Pancreas (tissue), 10 donors: ENCODE results near the gene USP48. TPM values are rescaled to one million over a fixed set of nuclear protein-coding genes. Genes with fewer than 3 reads are reported as not detected.
"Not testable (repeated sequence)": the region's sequence is repeated elsewhere in the genome, so short reads cannot be mapped to it uniquely, and the experiment has no call there.

Experiments used
- ATAC-seq, 4 donors: fragments of 200-7000 bp; cut with Tn5 transposase; one replicate each; pipeline versions ENCODE4 v1.8.0 to v1.9.1; 2020; ENCODE audit warnings: mild to moderate bottlenecking in 4 of 4, moderate library complexity in 4 of 4
- DNase-seq, 6 donors: peaks; one replicate each; pipeline ENCODE4 v3.0.0-alpha.2; 2020
- FAIRE-seq: peaks from 2 replicates; lab custom pipeline; 2012; peaks lifted over from hg19 to GRCh38; lab: Jason Lieb, UNC
- H3K27ac ChIP-seq, 4 donors: fragments of 200-600 bp; sonication (generic); 1 replicate in 3 of 4; 2 replicates in 1 of 4; pipeline versions ENCODE4 v1.5.0 to v1.8.0; 2020
- H3K27me3 ChIP-seq, 4 donors: fragments of 200-600 bp; one replicate each; pipeline ENCODE4 v1.8.0; 2021
- H3K36me3 ChIP-seq, 3 donors: fragments of 200-600 bp; sonication (generic) in 1 of 3; one replicate each; pipeline versions ENCODE4 v1.5.0 to v1.8.0; 2020 to 2021
- H3K4me1 ChIP-seq, 3 donors: fragments of 200-600 bp; one replicate each; pipeline ENCODE4 v1.8.0; 2021
- H3K4me3 ChIP-seq, 4 donors: fragments of 200-600 bp; sonication (generic) in 2 of 4; one replicate each; pipeline versions ENCODE4 v1.5.0 to v1.8.0; 2020 to 2021
- H3K9me3 ChIP-seq, 4 donors: fragments of 200-600 bp; one replicate each; pipeline ENCODE4 v1.8.0; 2021
- WGBS, 2 donors: extraction: QIAGEN DNeasy Blood & Tissue Kit; methylation state at CpG; one replicate each; pipeline ENCODE4 v1.1.7; 2013; 5-methylcytosine and 5-hydroxymethylcytosine counted together
- intact Hi-C, 3 donors: fragments of 100-400 bp; cut with DNase I; formaldehyde crosslinking; loops; one replicate each; pipeline versions ENCODE4 v1.11.1 to v1.14.2; 2022
- polyA plus RNA-seq, 2 donors: library from polyadenylated mRNA; stranded (reverse); fragments of 200-250 nt; gene quantifications; one replicate each; pipeline ENCODE4 v1.2.3, GENCODE V29; 2013
- total RNA-seq, 6 donors: library from RNA; stranded (reverse); fragmentation: NEBNext Ultra II Directional in 4 of 6; extraction: Animal tissue kit (Norgen Biotek cat#: 25700) in 4 of 6; gene quantifications; one replicate each; pipeline versions ENCODE4 v1.2.1 to v1.2.4, GENCODE V29; 2021 to 2023
- TF ChIP-seq, protein P1 (sequence below), 4 donors: fragments of 200-600 bp; sonication (generic) in 3 of 4; IDR thresholded peaks; one replicate each; pipeline versions ENCODE4 v1.5.0 to v1.8.0; 2021; ENCODE audit warnings: antibody characterized with exemption in 4 of 4
- donor health status: healthy with polysubstance abuse.
- donor health status: DM: no; HTN: no; CAD: no; lungs with moderate emphysema.
- donor health status: DM: no; HTN: no; CAD: no.
- donor health status: control.
- donor health status: control.
- donor health status: Bipolar disorder and iron deficiency.
- donor health status: DM: yes; HTN: yes; CAD: no.
- donor health status: DM: no; HTN: no; CAD: no.
- donor health status: DM: no; HTN: no; CAD: no.
- donor health status: DM: yes; HTN: yes; CAD: no.

The USP48 gene
- total and polyA plus RNA-seq, 8 donors = 14.9 to 30.6 (median 25.9) TPM

DNA sequence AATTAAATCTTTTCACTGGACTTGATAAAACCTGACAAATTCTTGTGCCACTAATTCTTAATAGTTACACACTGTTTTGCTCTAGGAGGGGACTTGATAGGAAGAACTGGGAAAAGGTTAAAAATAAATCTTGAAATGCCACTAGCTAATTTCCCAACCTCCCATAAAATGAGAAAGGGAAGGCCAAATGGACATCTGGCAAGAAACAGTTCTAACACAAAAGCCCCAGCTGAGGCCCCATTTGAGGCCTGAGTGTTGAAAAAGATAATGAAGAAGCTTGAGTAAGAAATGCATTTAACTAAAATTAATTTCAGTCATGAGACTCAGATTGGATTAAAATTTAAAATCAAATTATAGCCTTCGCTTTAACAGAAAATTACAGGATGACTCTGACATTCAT lies 102.6 kb downstream of the USP48 start:
- Histone ChIP-seq H3K36me3 (peaks cover 0 to 9% (median 0%) of the 10 kb centered on the region in 3 donors), H3K27me3 (no peaks in the 10 kb centered on the region), H3K4me3 (no peak overlapping the region), H3K9me3 (no peaks in the 10 kb centered on the region), H3K27ac (no peak overlapping the region), H3K4me1 (no peaks in the 10 kb centered on the region)
- no peak for ATAC-seq
- TF ChIP-seq, protein P1, sequence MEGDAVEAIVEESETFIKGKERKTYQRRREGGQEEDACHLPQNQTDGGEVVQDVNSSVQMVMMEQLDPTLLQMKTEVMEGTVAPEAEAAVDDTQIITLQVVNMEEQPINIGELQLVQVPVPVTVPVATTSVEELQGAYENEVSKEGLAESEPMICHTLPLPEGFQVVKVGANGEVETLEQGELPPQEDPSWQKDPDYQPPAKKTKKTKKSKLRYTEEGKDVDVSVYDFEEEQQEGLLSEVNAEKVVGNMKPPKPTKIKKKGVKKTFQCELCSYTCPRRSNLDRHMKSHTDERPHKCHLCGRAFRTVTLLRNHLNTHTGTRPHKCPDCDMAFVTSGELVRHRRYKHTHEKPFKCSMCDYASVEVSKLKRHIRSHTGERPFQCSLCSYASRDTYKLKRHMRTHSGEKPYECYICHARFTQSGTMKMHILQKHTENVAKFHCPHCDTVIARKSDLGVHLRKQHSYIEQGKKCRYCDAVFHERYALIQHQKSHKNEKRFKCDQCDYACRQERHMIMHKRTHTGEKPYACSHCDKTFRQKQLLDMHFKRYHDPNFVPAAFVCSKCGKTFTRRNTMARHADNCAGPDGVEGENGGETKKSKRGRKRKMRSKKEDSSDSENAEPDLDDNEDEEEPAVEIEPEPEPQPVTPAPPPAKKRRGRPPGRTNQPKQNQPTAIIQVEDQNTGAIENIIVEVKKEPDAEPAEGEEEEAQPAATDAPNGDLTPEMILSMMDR (IDR thresholded peaks at IDR 0.05) = no peak
- DNase-seq = no peak
- intact Hi-C loops = no loop called here
- 87 to 97% methylated on average over 1 of the region's 1 CpG for WGBS, 2 donors
- no peak for FAIRE-seq

DNA sequence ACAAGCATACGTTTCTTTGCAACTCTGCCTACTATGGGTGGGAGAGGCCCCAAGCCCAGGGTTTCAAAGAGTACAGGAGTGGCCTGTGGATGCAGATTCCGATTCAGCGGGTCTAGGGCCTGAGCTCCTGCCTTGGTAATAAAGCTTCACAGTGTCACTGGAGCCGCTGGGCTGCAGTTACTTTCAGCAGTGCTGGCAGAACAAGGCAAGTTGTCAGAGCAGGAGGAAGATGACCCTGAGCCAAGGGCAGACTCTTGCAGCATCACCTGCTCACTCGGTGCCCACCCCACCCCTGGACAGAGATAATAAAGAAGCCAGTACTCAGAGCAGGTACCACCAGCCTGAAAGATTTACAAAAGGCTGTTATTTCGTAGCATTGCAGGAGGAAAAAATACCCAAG lies 105.8 kb downstream of the USP48 start:
- intact Hi-C loops = no loop called here
- H3K36me3 ChIP-seq = peaks cover 0 to 9% (median 0%) of the 10 kb centered on the region in 3 donors
- H3K9me3 ChIP-seq = no peaks in the 10 kb centered on the region
- H3K4me1 ChIP-seq = peaks cover 0 to 13% (median 3%) of the 10 kb centered on the region in 3 donors
- WGBS, 2 donors = 88% methylated on average over 6 of the region's 6 CpGs
- no peak overlapping the region for H3K4me3 ChIP-seq
- TF ChIP-seq, protein P1 (IDR thresholded peaks at IDR 0.05) = no peak
- no peaks in the 10 kb centered on the region for H3K27me3 ChIP-seq
- H3K27ac ChIP-seq = no peak overlapping the region
- DNase-seq (no peak), FAIRE-seq (no peak), ATAC-seq (no peak)

DNA sequence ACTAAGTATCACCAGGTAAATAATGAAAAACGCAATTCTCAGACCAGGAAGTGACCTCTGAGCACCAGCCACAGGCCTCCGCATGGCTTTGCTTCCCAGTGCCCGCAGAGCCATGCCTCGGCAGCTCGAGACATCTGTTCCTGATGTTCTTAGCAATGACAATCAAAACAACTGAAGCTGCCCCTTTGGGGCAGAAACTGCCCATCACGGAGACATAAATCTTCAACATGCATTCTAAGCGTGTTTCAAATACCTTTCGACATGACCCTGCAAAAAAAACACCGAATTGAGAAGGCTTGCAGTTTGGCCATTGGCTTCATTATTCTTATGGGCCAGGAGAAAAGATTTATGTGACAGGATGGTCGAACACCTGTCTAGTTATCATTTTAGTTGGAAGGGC lies 108.0 kb downstream of the USP48 start:
- Histone ChIP-seq H3K4me3 (no peak overlapping the region), H3K27ac (no peak overlapping the region), H3K9me3 (no peaks in the 10 kb centered on the region), H3K27me3 (no peaks in the 10 kb centered on the region), H3K4me1 (peaks cover 0 to 13% (median 3%) of the 10 kb centered on the region in 3 donors), H3K36me3 (no peaks in the 10 kb centered on the region)
- TF ChIP-seq, protein P1 (IDR thresholded peaks at IDR 0.05) = no peak
- intact Hi-C loops = no loop called here
- FAIRE-seq (no peak), ATAC-seq (no peak), DNase-seq (no peak)
- 78 to 83% methylated on average over 10 of the region's 10 CpGs for WGBS, 2 donors

DNA sequence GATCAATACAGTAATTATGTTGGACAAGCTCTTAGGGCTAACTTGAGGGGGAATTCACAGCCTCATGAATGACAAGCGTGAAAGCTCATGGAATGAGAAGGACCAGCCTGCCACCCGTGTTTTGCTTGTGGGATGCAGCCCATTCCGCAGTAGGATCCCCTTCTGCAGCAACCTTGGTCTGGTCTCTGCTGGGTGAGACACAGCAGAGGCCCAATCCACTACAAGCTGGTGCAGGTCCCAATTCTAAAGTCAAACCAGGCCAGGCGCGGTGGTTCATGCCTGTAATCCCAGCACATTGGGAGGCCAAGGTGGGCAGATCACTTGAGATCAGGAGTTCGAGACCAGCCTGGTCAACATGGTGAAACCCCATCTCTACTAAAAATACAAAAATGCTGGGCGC lies 109.1 kb downstream of the USP48 start:
- intact Hi-C loops, H3K27me3 ChIP-seq, H3K9me3 ChIP-seq, DNase-seq, FAIRE-seq, ATAC-seq, H3K36me3 ChIP-seq, H3K4me3 ChIP-seq: not testable (repeated sequence)
- Histone ChIP-seq H3K4me1 (peaks cover under 1 to 16% (median 4%) of the 10 kb centered on the region in 3 donors), H3K27ac (peak overlapping the region in 3 of 4 donors; percentile 6 to 50 (median 35))
- WGBS, 2 donors = 88 to 96% methylated on average over 7 of the region's 7 CpGs

DNA sequence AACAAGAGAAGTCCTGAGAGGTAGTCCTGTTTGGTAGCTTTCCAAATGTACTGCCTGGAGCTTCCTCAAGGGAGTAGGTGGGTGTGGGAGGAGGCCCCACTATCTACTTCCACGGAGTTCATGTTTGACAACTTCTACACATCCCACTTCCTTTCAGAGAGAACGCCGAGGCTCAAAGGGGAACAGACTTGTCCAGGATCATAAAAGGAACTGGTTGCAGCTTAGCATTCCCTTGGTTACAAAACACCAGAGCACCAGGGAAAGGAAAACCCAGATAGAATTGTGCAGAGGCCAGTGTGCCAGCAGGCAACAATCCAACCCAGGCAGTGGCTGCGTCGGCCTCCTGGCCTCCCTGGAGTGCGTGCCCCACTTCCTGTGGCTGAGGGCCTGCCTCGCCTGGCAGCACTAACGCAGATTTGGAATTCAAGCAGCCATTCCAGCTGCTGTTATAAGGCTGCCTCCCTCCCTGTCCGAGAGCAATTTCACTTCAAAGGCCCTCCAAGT lies 109.6 kb downstream of the USP48 start:
- DNase-seq (peak in 3 of 6 donors; percentile 56 to 79 (median 69)), FAIRE-seq (no peak), ATAC-seq (peak; percentile 19 to 55 (median 38))
- Histone ChIP-seq H3K9me3 (no peaks in the 10 kb centered on the region), H3K4me1 (peaks cover 5 to 21% (median 9%) of the 10 kb centered on the region in 3 donors), H3K4me3 (no peak overlapping the region), H3K36me3 (no peaks in the 10 kb centered on the region), H3K27ac (peak overlapping the region in 3 of 4 donors; percentile 6 to 50 (median 35)), H3K27me3 (no peaks in the 10 kb centered on the region)
- 13 to 30% methylated on average over 9 of the region's 9 CpGs for WGBS, 2 donors
- TF ChIP-seq, protein P1 (IDR thresholded peaks at IDR 0.05) = no peak
- intact Hi-C loops = no loop called here
